Stimulated activated CD8-positive, alpha-beta memory T cell treated with anti-CD3 and anti-CD28 coated beads, Interleukin-7, amount 100 ng/mL, for 48 hours (primary cell): ENCODE measurements around the gene EBF3.

Source experiments
- DNase-seq, 2 donors: peaks; one replicate each; pipeline ENCODE4 v3.0.0-alpha.2; 2020; ENCODE audit warnings: low read depth in 1 of 2; ENCODE audit errors: extremely low read depth in 1 of 2

Gene EBF3

GRCh38 chr10:129857242-129857960 lies 106.7 kb downstream of the EBF3 start:
- DNase-seq: no peak

- DNase-seq: no peak
Observed at GRCh38 chr10:129855836-129856563, 108.1 kb downstream of the EBF3 start.

GRCh38 chr10:129854796-129855705 lies 109.0 kb downstream of the EBF3 start:
- no peak for DNase-seq

GRCh38 chr10:129854158-129854557 lies 109.9 kb downstream of the EBF3 start:
- no peak for DNase-seq

GRCh38 chr10:129853562-129853903 lies 110.5 kb downstream of the EBF3 start:
- no peak for DNase-seq

- no peak for DNase-seq
Observed at GRCh38 chr10:129852829-129853561, 111.1 kb downstream of the EBF3 start.

GRCh38 chr10:129851941-129852640 lies 112.0 kb downstream of the EBF3 start:
- no peak for DNase-seq

GRCh38 chr10:129850790-129851189 lies 113.3 kb downstream of the EBF3 start:
- no peak for DNase-seq

- DNase-seq: no peak
Observed at GRCh38 chr10:129850316-129850715, 113.8 kb downstream of the EBF3 start.

GRCh38 chr10:129849853-129850252 lies 114.2 kb downstream of the EBF3 start:
- DNase-seq: no peak

GRCh38 chr10:129849452-129849750 lies 114.7 kb downstream of the EBF3 start:
- no peak for DNase-seq

- DNase-seq: no peak
Observed at GRCh38 chr10:129848696-129849451, 115.2 kb downstream of the EBF3 start.

GRCh38 chr10:129847741-129848483 lies 116.2 kb downstream of the EBF3 start:
- no peak for DNase-seq

GRCh38 chr10:129846991-129847391 lies 117.1 kb downstream of the EBF3 start:
- no peak for DNase-seq

GRCh38 chr10:129845111-129845753 lies 118.8 kb downstream of the EBF3 start:
- no peak for DNase-seq

- DNase-seq: no peak
Observed at GRCh38 chr10:129844216-129844766, 119.8 kb downstream of the EBF3 start.

- DNase-seq: no peak
Observed at GRCh38 chr10:129843702-129844101, 120.4 kb downstream of the EBF3 start.

- no peak for DNase-seq
Observed at GRCh38 chr10:129843131-129843541, 120.9 kb downstream of the EBF3 start.
